Measurements from ENCODE around the gene RHOC.

The RHOC gene

GRCh38 chr1:112713466-112714312, 6.8 kb upstream of the RHOC start:
- Histone ChIP-seq H3K36me3 (no peaks in the 10 kb centered on the region), H3K9ac (peak overlapping the region in 10 of 11 experiments; percentile 21 to 73 (median 58); a peak in 16 of 22 replicates), H3K9me3 (replicated peaks in 1 of 11) (no peaks in the 10 kb centered on the region), H3K27me3 (peaks cover 0 to 18% (median 11%) of the 10 kb centered on the region in 11 experiments; a peak in 17 of 22 replicates), H3K4me3 (peak overlapping the region; percentile 64 to 80 (median 67)), H4K20me1 (peaks cover 0 to 18% (median 10%) of the 10 kb centered on the region in 11 experiments; a peak in 15 of 22 replicates), H3K4me1 (peaks cover 26 to 61% (median 48%) of the 10 kb centered on the region in 10 experiments), H3K27ac (peak overlapping the region in 3 of 11 experiments; percentile 6 to 29 (median 8); a peak in 3 of 22 replicates), H3K4me2 (peak overlapping the region; percentile 97 to 100 (median 100))
- no peak for TF ChIP-seq Cebpa-rat (IDR thresholded peaks at IDR 0.05)

GRCh38 chr1:112712701-112713128, 5.8 kb upstream of the RHOC start:
- Histone ChIP-seq H3K9ac (no peak overlapping the region), H3K36me3 (no peaks in the 10 kb centered on the region), H3K27ac (no peak overlapping the region), H3K4me2 (0 out of 22 replicates have a peak overlapping the region, but pooled peaks of 1 of the 11 experiments have one; percentile 100), H3K4me1 (peaks cover 30 to 65% (median 50%) of the 10 kb centered on the region in 10 experiments), H3K4me3 (no peak overlapping the region), H3K27me3 (peaks cover 0 to 18% (median 11%) of the 10 kb centered on the region in 11 experiments; a peak in 17 of 22 replicates), H3K9me3 (replicated peaks in 1 of 11) (no peaks in the 10 kb centered on the region), H4K20me1 (peaks cover 0 to 18% (median 10%) of the 10 kb centered on the region in 11 experiments; a peak in 15 of 22 replicates)
- TF ChIP-seq Cebpa-rat (IDR thresholded peaks at IDR 0.05), result no peak

GRCh38 chr1:112712191-112712590, 5.3 kb upstream of the RHOC start:
- H3K27ac ChIP-seq, result no peak overlapping the region
- H3K36me3 ChIP-seq, result no peaks in the 10 kb centered on the region
- TF ChIP-seq Cebpa-rat (IDR thresholded peaks at IDR 0.05), result no peak
- peaks cover 0 to 18% (median 11%) of the 10 kb centered on the region in 11 experiments; a peak in 17 of 22 replicates for H3K27me3 ChIP-seq
- H3K4me3 ChIP-seq, result no peak overlapping the region
- H3K9me3 ChIP-seq (replicated peaks in 1 of 11), result no peaks in the 10 kb centered on the region
- H3K4me1 ChIP-seq, result peaks cover 33 to 69% (median 55%) of the 10 kb centered on the region in 10 experiments
- H4K20me1 ChIP-seq, result peaks cover 0 to 18% (median 10%) of the 10 kb centered on the region in 11 experiments; a peak in 15 of 22 replicates
- H3K4me2 ChIP-seq, result peak overlapping the region in 3 of 11 experiments; percentile 59 to 68 (median 65); a peak in 2 of 22 replicates
- no peak overlapping the region for H3K9ac ChIP-seq

GRCh38 chr1:112711670-112712069, 4.7 kb upstream of the RHOC start:
- TF ChIP-seq Cebpa-rat (IDR thresholded peaks at IDR 0.05), result no peak
- no peak overlapping the region for H3K4me3 ChIP-seq
- peaks cover 0 to 18% (median 11%) of the 10 kb centered on the region in 11 experiments; a peak in 17 of 22 replicates for H3K27me3 ChIP-seq
- no peak overlapping the region for H3K27ac ChIP-seq
- H3K36me3 ChIP-seq, result no peaks in the 10 kb centered on the region
- H3K9me3 ChIP-seq (replicated peaks in 1 of 11), result no peaks in the 10 kb centered on the region
- peaks cover 33 to 69% (median 52%) of the 10 kb centered on the region in 10 experiments for H3K4me1 ChIP-seq
- peaks cover 0 to 18% (median 10%) of the 10 kb centered on the region in 11 experiments; a peak in 15 of 22 replicates for H4K20me1 ChIP-seq
- peak overlapping the region; percentile 38 to 68 (median 49); a peak in 21 of 22 replicates for H3K4me2 ChIP-seq
- H3K9ac ChIP-seq, result no peak overlapping the region

- H3K36me3 ChIP-seq, result no peaks in the 10 kb centered on the region
- H3K9me3 ChIP-seq (replicated peaks in 1 of 11), result no peaks in the 10 kb centered on the region
- H3K4me1 ChIP-seq, result peaks cover 34 to 64% (median 52%) of the 10 kb centered on the region in 10 experiments
- H3K4me3 ChIP-seq, result no peak overlapping the region
- no peak overlapping the region for H3K9ac ChIP-seq
- H4K20me1 ChIP-seq, result peaks cover 0 to 17% (median 10%) of the 10 kb centered on the region in 11 experiments; a peak in 15 of 22 replicates
- peak overlapping the region; percentile 38 to 68 (median 49); a peak in 19 of 22 replicates for H3K4me2 ChIP-seq
- peaks cover 0 to 18% (median 11%) of the 10 kb centered on the region in 11 experiments; a peak in 17 of 22 replicates for H3K27me3 ChIP-seq
- H3K27ac ChIP-seq, result no peak overlapping the region
- no peak for TF ChIP-seq Cebpa-rat (IDR thresholded peaks at IDR 0.05)
These were observed 4.1 kb upstream of the RHOC start for GRCh38 chr1:112711041-112711440.

GRCh38 chr1:112710586-112710985, 3.7 kb upstream of the RHOC start:
- Histone ChIP-seq H3K4me1 (peaks cover 34 to 64% (median 52%) of the 10 kb centered on the region in 10 experiments), H3K4me3 (no peak overlapping the region), H3K4me2 (peak overlapping the region in 10 of 11 experiments; percentile 38 to 68 (median 48); a peak in 12 of 22 replicates), H3K27me3 (peaks cover 0 to 18% (median 11%) of the 10 kb centered on the region in 11 experiments; a peak in 17 of 22 replicates), H3K27ac (no peak overlapping the region), H3K9me3 (replicated peaks in 1 of 11) (no peaks in the 10 kb centered on the region), H3K36me3 (no peaks in the 10 kb centered on the region), H4K20me1 (peaks cover 0 to 17% (median 10%) of the 10 kb centered on the region in 11 experiments; a peak in 15 of 22 replicates), H3K9ac (no peak overlapping the region)
- no peak for TF ChIP-seq Cebpa-rat (IDR thresholded peaks at IDR 0.05)

- H3K4me3 ChIP-seq, result no peak overlapping the region
- peaks cover 38 to 67% (median 55%) of the 10 kb centered on the region in 10 experiments for H3K4me1 ChIP-seq
- TF ChIP-seq Cebpa-rat (IDR thresholded peaks at IDR 0.05), result no peak
- no peak overlapping the region for H3K4me2 ChIP-seq
- H3K9me3 ChIP-seq (replicated peaks in 1 of 11), result no peaks in the 10 kb centered on the region
- no peak overlapping the region for H3K9ac ChIP-seq
- H3K36me3 ChIP-seq, result no peaks in the 10 kb centered on the region
- peaks cover 0 to 18% (median 11%) of the 10 kb centered on the region in 11 experiments; a peak in 17 of 22 replicates for H3K27me3 ChIP-seq
- peaks cover 0 to 17% (median 10%) of the 10 kb centered on the region in 11 experiments; a peak in 15 of 22 replicates for H4K20me1 ChIP-seq
- H3K27ac ChIP-seq, result no peak overlapping the region
These were observed 3.2 kb upstream of the RHOC start for GRCh38 chr1:112710159-112710558.

- Histone ChIP-seq H3K4me2 (no peak overlapping the region), H3K27me3 (peaks cover 0 to 2% (median 0%) of the 10 kb centered on the region in 11 experiments; a peak in 4 of 22 replicates), H4K20me1 (peaks cover 0 to 17% (median 7%) of the 10 kb centered on the region in 11 experiments; a peak in 9 of 22 replicates), H3K9ac (no peak overlapping the region), H3K27ac (no peak overlapping the region), H3K4me1 (peaks cover 44 to 69% (median 57%) of the 10 kb centered on the region in 10 experiments), H3K36me3 (0 out of 22 replicates have a peak, but pooled peaks cover 0 to 7% (median 0%) of the 10 kb centered on the region in 11 experiments), H3K4me3 (no peak overlapping the region), H3K9me3 (replicated peaks in 1 of 11) (no peaks in the 10 kb centered on the region)
- no peak for TF ChIP-seq Cebpa-rat (IDR thresholded peaks at IDR 0.05)
These were observed 1.6 kb upstream of the RHOC start for GRCh38 chr1:112708489-112708888.
